SK-N-SH (cell line): ENCODE results near the gene ABCA7.

Experiments
- CHD2 ChIP-seq: fragments of 150-350 bp; IDR thresholded peaks from 2 replicates; pipeline ENCODE4 v1.6.1; 2018; ENCODE audit warnings: low read length; ENCODE audit not compliant: partially characterized antibody
- CTCF ChIP-seq: fragments of 200-600 bp; sonication (generic); IDR thresholded peaks from 2 replicates; pipeline ENCODE4 v1.6.1; 2017; ENCODE audit warnings: antibody characterized with exemption, mild to moderate bottlenecking, moderate library complexity
- EP300 ChIP-seq, 2 experiments: IDR thresholded peaks; 2 replicates each; pipeline versions ENCODE4 v1.4.0 to v1.6.1; 2012; ENCODE audit warnings: borderline replicate concordance in 1 of 2, low read depth in 1 of 2, low read length in 1 of 2
- EZH2phosphoT487 ChIP-seq: fragments of 200-600 bp; sonication (generic); IDR thresholded peaks from 2 replicates; pipeline ENCODE4 v1.6.1; 2017; ENCODE audit warnings: low read depth, mixed run types, mild to moderate bottlenecking, antibody characterized with exemption, moderate library complexity, borderline replicate concordance
- GABPA ChIP-seq: IDR thresholded peaks from 2 replicates; pipeline ENCODE4 v1.4.0; 2012; ENCODE audit warnings: low read depth, mild to moderate bottlenecking
- MEF2A ChIP-seq: IDR thresholded peaks from 2 replicates; pipeline ENCODE4 v1.4.0; 2012; ENCODE audit warnings: low read depth, borderline replicate concordance
- MXI1 ChIP-seq: IDR thresholded peaks from 2 replicates; pipeline ENCODE4 v1.6.1; 2012; ENCODE audit warnings: mild to moderate bottlenecking, low read depth, low read length, improper control_type of control experiment
- NFIC ChIP-seq: IDR thresholded peaks from 2 replicates; pipeline ENCODE4 v1.4.0; 2012; ENCODE audit warnings: borderline replicate concordance
- PBX3 ChIP-seq: IDR thresholded peaks from 2 replicates; pipeline ENCODE4; 2012
- RAD21 ChIP-seq: IDR thresholded peaks from 2 replicates; pipeline ENCODE4 v1.6.1; 2012; ENCODE audit warnings: mild to moderate bottlenecking, low read length

- TF ChIP-seq EZH2phosphoT487 (no peak), CTCF (no peak), MEF2A (no peak), EP300 (IDR thresholded peaks at IDR 0.05; ENCODE audit: borderline replicate concordance in 1 of 2, low read depth in 1 of 2, low read length in 1 of 2) (no peak), PBX3 (no peak), CHD2 (no peak), MXI1 (no peak), GABPA (no peak), NFIC (no peak), RAD21 (no peak)
These were observed 36.1 kb downstream of the ABCA7 start for GRCh38 chr19:1076046-1076386.
